SU-DHL-6 (cell line): ENCODE measurements around the gene PACS1.

Source experiments
- H2AFZ ChIP-seq: fragments of 200-600 bp; sonication (generic); 2 replicates; pipeline ENCODE4 v1.6.1; 2014; ENCODE audit warnings: low read depth, mild to moderate bottlenecking, moderate library complexity, mixed read lengths, antibody characterized with exemption, low read length; ENCODE audit not compliant: severe bottlenecking
- H3F3A ChIP-seq: fragments of 200-600 bp; shearing (Covaris generic); 2 replicates; pipeline ENCODE4 v1.6.0; 2016; ENCODE audit warnings: antibody characterized with exemption, mild to moderate bottlenecking; ENCODE audit not compliant: insufficient read depth
- H3K27ac ChIP-seq: fragments of 200-600 bp; sonication (generic); 2 replicates; pipeline ENCODE4 v1.5.1; 2016; ENCODE audit warnings: low read depth, mild to moderate bottlenecking, low read length, moderate library complexity, mixed read lengths
- H3K27me3 ChIP-seq: fragments of 200-600 bp; sonication (generic), shearing (Covaris generic); 2 replicates; pipeline ENCODE4 v1.6.0; 2014; ENCODE audit warnings: mild to moderate bottlenecking, low read length
- H3K36me3 ChIP-seq: fragments of 200-600 bp; sonication (generic); 2 replicates; pipeline ENCODE4 v1.6.1; 2014; ENCODE audit warnings: mild to moderate bottlenecking, low read length, mixed read lengths
- H3K4me2 ChIP-seq: fragments of 300-600, 200-600 bp; shearing (Covaris generic), sonication (generic); 2 replicates; pipeline ENCODE4 v1.6.0; 2014; ENCODE audit warnings: low read length, low read depth, mild to moderate bottlenecking; ENCODE audit not compliant: poor library complexity, severe bottlenecking
- H3K4me3 ChIP-seq: fragments of 200-600 bp; sonication (generic); 2 replicates; pipeline ENCODE4 v1.5.1; 2014; ENCODE audit warnings: antibody characterized with exemption, low read length, mild to moderate bottlenecking, mixed read lengths; ENCODE audit not compliant: insufficient read depth, poor library complexity, severe bottlenecking
- H3K79me2 ChIP-seq: fragments of 200-600 bp; sonication (generic); 2 replicates; pipeline ENCODE4 v1.6.1; 2014; ENCODE audit warnings: mild to moderate bottlenecking, low read length, moderate library complexity; ENCODE audit not compliant: insufficient read depth
- H3K9ac ChIP-seq: fragments of 200-600 bp; sonication (generic); 2 replicates; pipeline ENCODE4 v1.7.0; 2014; ENCODE audit warnings: mild to moderate bottlenecking, low read length
- H3K9me2 ChIP-seq: fragments of 200-600 bp; sonication (generic); replicated peaks from 2 replicates; pipeline ENCODE4 v1.6.1; 2014; ENCODE audit warnings: low read length; ENCODE audit not compliant: insufficient read depth
- H3K9me3 ChIP-seq: fragments of 200-600 bp; sonication (generic); 2 replicates; pipeline ENCODE4 v1.6.1; 2014; ENCODE audit warnings: low read length, mixed read lengths; ENCODE audit not compliant: insufficient read depth
- H4K20me1 ChIP-seq: fragments of 200-600 bp; sonication (generic); 2 replicates; pipeline ENCODE4 v1.6.1; 2014; ENCODE audit warnings: low read depth, mild to moderate bottlenecking, antibody characterized with exemption, low read length, moderate library complexity, mixed read lengths
- EZH2phosphoT487 ChIP-seq: fragments of 200-600 bp; sonication (generic), shearing (Covaris generic); conservative IDR thresholded peaks from 2 replicates; pipeline ENCODE4 v1.6.1; 2018; ENCODE audit warnings: mild to moderate bottlenecking, antibody characterized with exemption, low read length, moderate library complexity, mixed read lengths
- TF ChIP-seq, protein P1 (sequence below): fragments of 200-600 bp; sonication (generic); IDR thresholded peaks from one replicate; pipeline ENCODE4 v1.5.1; 2017; ENCODE audit warnings: antibody characterized with exemption, mild to moderate bottlenecking, low read length, moderate library complexity; ENCODE audit not compliant: insufficient read depth, poor library complexity, severe bottlenecking

PACS1 gene

GRCh38 chr11:66267379-66268243 is 197.5 kb downstream of the PACS1 start:
- H3K9ac ChIP-seq: peak overlapping the region; percentile 92
- H3K9me2 ChIP-seq: no peaks in the 10 kb centered on the region
- no peaks in the 10 kb centered on the region for H4K20me1 ChIP-seq
- H3K9me3 ChIP-seq: no peaks in the 10 kb centered on the region
- H3K4me3 ChIP-seq: peak overlapping the region; percentile 57
- TF ChIP-seq, protein P1, sequence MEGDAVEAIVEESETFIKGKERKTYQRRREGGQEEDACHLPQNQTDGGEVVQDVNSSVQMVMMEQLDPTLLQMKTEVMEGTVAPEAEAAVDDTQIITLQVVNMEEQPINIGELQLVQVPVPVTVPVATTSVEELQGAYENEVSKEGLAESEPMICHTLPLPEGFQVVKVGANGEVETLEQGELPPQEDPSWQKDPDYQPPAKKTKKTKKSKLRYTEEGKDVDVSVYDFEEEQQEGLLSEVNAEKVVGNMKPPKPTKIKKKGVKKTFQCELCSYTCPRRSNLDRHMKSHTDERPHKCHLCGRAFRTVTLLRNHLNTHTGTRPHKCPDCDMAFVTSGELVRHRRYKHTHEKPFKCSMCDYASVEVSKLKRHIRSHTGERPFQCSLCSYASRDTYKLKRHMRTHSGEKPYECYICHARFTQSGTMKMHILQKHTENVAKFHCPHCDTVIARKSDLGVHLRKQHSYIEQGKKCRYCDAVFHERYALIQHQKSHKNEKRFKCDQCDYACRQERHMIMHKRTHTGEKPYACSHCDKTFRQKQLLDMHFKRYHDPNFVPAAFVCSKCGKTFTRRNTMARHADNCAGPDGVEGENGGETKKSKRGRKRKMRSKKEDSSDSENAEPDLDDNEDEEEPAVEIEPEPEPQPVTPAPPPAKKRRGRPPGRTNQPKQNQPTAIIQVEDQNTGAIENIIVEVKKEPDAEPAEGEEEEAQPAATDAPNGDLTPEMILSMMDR: no peak
- TF ChIP-seq EZH2phosphoT487: no peak
- no peaks in the 10 kb centered on the region for H3K36me3 ChIP-seq
- no peaks in the 10 kb centered on the region for H3K27me3 ChIP-seq
- peaks cover 24% of the 10 kb centered on the region for H3K79me2 ChIP-seq
- peaks cover 6% of the 10 kb centered on the region for H3F3A ChIP-seq
- H3K27ac ChIP-seq: peak overlapping the region; percentile 81
- H2AFZ ChIP-seq: peak overlapping the region; percentile 75
- H3K4me2 ChIP-seq: peak overlapping the region; percentile 90

DNA sequence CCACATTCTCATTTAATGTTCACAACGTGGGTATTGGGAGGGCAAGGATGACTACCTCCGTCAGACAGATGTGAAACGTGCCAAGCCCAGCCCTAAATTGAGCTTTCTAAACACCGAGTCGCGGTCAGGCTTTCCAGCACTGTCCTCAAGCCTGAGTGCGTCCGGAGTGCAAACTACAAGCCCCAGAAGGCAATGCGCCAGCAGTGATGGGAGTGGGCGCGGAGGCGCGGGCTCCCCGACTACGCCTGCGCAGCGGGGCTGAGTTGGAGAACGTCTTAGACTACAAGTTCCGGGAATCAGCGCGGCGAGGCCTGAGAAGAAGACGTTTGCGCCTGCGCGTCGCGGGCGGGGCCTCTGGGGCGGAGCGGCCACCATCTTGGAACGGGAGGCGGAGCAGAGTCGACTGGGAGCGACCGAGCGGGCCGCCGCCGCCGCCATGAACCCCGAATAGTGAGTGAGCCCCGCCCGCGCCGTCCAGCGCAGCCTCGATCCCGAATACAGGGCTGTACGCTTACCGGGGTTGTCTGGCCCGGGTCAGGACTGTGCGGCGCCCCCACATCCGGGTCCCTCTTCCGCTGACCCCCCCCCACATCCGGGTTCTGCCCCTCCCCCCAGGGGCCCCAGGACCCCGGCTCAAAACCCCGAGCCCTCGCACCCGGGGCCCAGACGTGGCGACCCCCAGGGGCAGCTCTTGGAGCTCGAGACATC is 198.3 kb downstream of the PACS1 start, which contains the start of gene RAB1B:
TSS of gene RAB1B (plus strand) at position 396 of the 708 bp plus-strand sequence. CDS start at position 437, 41 bp downstream.
- H3K9ac ChIP-seq: peak within 1 kb of the TSS; percentile 92
- peaks cover 6% of the 10 kb centered on the region for H3F3A ChIP-seq
- no peaks in the 10 kb centered on the region for H3K27me3 ChIP-seq
- H3K27ac ChIP-seq: peak within 1 kb of the TSS; percentile 81
- no peaks in the 10 kb centered on the region for H3K9me3 ChIP-seq
- H3K79me2 ChIP-seq: peaks cover 24% of the 10 kb centered on the region
- H3K4me2 ChIP-seq: peak within 1 kb of the TSS; percentile 90
- TF ChIP-seq, protein P1: no peak
- TF ChIP-seq EZH2phosphoT487: no peak
- no peaks in the 10 kb centered on the region for H4K20me1 ChIP-seq
- H3K4me3 ChIP-seq: peak within 1 kb of the TSS; percentile 99
- peak within 1 kb of the TSS; percentile 75 for H2AFZ ChIP-seq
- no peaks in the 10 kb centered on the region for H3K9me2 ChIP-seq
- no peaks in the 10 kb centered on the region for H3K36me3 ChIP-seq

DNA sequence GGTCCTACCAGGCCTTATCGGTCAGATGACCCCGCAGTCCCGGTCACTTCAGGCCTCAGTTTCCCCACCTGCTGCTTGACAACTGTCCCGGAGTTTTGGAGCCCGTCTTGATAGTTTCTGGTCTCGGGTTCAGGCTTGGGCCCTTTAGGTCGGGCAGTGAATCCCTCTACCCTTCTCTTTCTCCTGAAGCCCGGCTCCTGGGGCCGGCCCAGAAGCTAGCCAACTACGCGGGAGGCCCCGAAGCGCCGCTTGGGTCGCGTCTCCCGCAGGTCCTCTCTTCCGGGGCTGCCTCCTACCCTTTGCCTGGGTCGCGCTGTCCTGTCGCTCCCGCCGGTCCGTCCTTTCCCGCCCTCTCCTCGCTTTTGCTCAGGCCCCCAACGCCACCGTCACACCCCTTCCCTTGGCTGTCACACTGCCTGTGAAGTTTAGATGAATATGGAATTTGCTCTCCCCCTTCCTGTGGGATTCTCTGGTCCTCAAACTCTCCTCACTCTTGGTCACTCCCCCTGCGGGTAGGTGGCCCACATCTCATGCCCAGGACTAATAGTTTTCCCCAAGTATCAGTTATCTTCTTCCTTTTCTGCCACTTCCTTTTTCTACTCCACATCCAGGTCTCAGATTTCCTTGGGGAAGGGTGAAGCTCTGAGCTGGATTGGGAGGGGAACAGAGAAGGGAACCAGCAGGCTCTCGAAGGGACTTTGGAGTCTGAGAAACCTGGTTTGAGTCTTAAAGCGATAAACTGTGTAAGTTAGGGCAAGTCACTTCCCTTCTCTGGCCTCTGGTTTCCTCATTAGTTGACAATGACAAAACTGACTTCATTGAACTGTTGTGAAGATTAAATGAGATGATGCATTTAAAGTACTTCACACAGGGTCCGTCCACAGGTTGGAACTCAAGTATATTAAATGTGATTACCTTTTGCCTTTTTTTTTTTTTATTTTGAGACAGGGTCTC is 199.2 kb downstream of the PACS1 start:
- Histone ChIP-seq H3F3A (peaks cover 6% of the 10 kb centered on the region), H4K20me1 (no peaks in the 10 kb centered on the region), H3K4me3 (peak overlapping the region; percentile 99), H3K79me2 (peaks cover 24% of the 10 kb centered on the region), H3K27ac (peak overlapping the region; percentile 75), H3K9ac (peak overlapping the region; percentile 92), H3K9me2 (no peaks in the 10 kb centered on the region), H2AFZ (no peak overlapping the region), H3K27me3 (no peaks in the 10 kb centered on the region), H3K9me3 (no peaks in the 10 kb centered on the region), H3K36me3 (0 out of 2 replicates have a peak, but pooled peaks cover 4% of the 10 kb centered on the region), H3K4me2 (peak overlapping the region; percentile 89)
- TF ChIP-seq EZH2phosphoT487: no peak
- TF ChIP-seq, protein P1: no peak
